ENCODE measurements around the gene CASZ1.

DNA sequence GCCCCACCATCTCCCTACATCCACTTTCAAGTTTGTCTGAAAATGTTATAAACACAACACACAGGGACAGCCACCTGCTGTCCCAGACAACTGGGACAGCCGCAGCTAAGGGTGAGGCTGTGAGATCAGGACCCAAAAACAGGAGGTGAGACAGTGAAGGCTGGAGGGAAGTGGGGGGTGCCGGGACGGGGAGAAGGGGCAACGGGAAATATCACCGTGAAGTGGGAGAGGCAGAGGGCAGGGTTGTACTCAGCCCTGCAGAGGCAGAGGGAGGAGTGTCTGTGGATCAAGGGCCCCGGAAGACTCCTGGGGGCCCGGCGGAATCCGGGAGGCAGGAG lies 114.4 kb downstream of the CASZ1 start:
- TF ChIP-seq, protein P1, sequence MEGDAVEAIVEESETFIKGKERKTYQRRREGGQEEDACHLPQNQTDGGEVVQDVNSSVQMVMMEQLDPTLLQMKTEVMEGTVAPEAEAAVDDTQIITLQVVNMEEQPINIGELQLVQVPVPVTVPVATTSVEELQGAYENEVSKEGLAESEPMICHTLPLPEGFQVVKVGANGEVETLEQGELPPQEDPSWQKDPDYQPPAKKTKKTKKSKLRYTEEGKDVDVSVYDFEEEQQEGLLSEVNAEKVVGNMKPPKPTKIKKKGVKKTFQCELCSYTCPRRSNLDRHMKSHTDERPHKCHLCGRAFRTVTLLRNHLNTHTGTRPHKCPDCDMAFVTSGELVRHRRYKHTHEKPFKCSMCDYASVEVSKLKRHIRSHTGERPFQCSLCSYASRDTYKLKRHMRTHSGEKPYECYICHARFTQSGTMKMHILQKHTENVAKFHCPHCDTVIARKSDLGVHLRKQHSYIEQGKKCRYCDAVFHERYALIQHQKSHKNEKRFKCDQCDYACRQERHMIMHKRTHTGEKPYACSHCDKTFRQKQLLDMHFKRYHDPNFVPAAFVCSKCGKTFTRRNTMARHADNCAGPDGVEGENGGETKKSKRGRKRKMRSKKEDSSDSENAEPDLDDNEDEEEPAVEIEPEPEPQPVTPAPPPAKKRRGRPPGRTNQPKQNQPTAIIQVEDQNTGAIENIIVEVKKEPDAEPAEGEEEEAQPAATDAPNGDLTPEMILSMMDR (IDR thresholded peaks at IDR 0.05; ENCODE audit: insufficient read depth, low read length, poor library complexity, severe bottlenecking): no peak
- no peak for TF ChIP-seq EZH2phosphoT487 (conservative IDR thresholded peaks at IDR 0.05; ENCODE audit: low read length)
